Islet precursor cell (in vitro differentiated cells): ENCODE results near the gene ARHGEF28.

ENCODE experiments used
- DNase-seq: peaks from one replicate; pipeline ENCODE4 v3.0.0-alpha.2; 2018

Gene ARHGEF28

DNA sequence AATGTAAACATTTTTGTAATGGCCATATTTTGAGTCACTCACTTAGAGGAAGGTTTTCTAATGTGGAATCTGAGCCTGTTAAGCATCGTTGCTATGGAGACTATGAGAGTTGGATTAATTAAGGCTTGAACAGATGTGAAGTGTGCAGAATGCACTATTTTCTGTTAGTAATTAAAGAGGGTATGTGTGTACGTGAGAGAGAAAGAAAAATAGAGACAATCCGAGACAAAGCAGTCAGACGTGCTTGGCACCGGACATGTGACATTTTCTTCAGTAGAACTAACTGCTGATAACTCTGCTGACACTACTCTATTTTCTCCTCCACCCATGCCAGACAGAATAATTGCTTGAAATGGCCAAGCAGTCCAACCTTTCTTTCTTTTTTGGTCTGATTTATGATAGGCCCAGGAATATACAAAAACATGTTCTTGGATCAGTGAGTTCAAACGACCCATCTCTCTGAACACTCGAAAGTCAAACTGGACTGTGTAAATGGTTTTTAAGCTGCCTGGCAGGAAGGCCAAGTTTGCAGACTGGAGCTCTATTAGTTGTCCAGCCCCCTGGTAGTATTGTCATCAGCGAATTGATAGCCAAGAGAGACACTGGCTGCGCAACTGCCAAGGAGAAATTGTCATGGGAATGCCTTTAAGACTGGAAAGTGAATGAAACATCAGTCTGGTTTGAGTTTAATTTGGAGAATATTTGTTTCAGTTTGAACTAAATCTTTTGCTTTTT lies 322.1 kb downstream of the ARHGEF28 start:
- no peak for DNase-seq

DNA sequence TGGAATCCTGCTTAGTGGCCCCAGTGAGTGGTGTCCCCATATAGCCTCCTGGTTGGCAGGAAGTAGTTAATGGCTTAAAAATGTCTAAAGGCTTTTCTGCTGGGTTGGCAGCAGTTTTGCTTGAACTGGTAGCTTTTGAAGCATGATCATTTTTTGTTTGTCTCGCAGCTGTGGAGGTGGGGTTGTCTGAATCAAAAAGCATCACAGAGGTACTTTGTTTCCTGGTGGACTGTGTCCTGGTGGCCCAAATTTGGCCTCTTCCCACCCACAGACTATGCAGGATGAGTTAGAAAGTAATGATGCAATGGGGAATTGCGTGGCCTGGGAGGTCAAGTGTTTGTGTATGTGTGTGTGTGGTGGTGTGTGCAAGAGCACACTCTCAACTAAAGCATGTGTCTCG lies 322.7 kb downstream of the ARHGEF28 start:
- DNase-seq = no peak

DNA sequence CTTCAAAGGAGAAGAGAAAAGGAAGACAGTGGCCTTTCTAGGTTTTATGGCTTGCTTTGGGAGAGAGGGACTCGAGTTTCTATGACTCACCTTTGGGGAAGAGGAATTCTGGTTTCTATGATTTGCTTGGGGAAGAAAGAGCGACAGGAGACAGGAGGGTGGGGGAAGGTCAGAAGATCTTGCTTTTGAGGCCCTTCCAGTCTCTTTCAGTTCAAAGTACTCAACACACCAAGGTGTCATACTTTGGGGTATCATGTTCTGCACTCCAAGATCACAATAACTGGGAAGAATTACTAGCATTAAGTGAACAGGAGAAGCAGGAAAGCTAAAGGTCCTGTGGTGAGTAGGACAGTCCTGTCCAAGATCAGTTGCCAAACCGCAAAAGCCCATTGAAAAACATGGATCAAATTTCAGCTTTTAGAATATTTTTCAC lies 324.5 kb downstream of the ARHGEF28 start:
- no peak for DNase-seq

DNA sequence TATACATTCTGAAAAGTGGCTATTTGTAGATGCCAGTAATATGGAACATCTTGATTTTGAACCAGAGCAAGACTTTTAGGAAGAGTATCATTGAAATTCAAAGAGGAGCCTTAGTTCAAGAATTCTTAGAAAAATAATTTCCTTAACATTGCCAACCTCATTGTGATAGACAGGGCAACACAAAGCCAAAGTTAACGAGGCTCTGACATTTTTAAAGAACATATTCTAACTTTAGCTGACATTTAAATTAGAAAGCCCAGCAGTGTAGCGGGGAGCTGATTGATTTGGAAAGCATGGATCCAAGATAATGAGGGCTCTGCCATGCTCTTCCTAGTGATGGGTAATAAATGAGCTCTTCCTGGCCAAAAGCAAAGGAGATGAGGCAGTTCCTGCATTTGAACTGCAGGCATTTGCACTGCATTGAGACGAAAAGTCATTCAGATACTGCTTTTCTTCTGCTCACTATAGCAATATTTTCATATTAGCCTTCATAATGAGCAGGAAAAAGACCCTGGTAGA lies 325.0 kb downstream of the ARHGEF28 start:
- no peak for DNase-seq

DNA sequence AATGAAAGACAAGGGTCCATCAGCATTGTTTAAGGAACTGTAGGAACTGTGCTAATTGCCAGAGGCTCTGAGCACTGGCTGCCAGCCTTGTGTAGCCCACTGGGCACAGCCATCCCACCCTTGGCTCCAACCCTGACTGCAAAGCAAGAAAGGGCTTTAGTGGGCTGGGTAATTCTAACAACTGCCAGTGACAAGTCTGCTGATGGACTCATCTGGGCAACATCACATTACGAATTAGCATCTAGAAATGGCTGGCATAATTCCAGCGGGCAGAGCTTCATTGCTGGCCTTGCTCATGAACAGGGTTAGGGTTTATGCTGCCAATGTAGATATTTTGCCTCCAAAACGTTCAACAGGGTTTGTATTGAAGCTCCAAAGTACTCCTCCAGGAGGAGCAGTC lies 326.9 kb downstream of the ARHGEF28 start:
- no peak for DNase-seq

DNA sequence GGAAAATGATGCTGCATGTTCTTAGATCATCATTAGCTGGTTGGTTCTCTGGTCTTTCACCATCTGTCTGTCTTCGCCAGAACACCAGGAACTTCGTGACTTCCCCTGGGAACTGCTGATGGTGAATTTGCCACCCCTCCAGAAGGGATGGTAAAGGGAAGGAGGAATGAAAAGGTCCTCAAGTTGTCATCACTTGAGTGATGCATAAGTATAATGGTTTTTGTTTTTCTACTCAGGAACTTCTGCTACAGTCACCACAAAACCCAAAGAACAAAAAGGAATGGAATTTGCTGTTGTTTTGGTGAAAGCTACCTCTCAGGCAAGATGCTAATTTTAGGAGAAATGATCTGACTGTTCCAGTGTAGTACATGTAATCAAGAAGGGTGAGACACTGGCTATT lies 328.4 kb downstream of the ARHGEF28 start:
- no peak for DNase-seq

DNA sequence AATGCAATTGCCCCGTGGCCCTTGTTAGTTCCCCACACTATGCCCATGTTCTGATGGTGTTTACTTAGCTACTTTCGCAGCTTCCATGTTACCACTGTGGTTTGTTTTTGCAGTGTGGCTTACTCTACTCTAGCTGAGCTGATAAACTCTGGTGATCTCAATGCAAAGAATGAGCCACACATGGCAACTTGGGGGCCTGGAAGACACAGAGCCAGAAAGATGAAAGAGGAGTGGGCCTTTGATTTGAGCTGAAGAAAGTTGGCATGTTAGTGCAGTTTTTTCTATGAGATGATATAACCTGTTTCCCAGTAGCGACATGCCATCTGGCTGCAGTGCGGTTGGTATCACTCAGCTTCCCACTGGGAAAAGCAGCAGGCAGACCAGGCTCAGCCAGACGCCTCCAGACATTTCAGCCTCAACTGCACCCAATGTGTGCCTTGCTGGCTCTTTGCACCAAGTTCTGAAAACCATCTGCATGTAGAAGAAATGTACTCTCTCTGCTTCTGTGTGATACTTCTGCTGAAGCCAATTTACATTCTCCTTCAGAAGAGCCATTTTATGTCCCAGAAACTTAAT lies 329.4 kb downstream of the ARHGEF28 start:
- no peak for DNase-seq

DNA sequence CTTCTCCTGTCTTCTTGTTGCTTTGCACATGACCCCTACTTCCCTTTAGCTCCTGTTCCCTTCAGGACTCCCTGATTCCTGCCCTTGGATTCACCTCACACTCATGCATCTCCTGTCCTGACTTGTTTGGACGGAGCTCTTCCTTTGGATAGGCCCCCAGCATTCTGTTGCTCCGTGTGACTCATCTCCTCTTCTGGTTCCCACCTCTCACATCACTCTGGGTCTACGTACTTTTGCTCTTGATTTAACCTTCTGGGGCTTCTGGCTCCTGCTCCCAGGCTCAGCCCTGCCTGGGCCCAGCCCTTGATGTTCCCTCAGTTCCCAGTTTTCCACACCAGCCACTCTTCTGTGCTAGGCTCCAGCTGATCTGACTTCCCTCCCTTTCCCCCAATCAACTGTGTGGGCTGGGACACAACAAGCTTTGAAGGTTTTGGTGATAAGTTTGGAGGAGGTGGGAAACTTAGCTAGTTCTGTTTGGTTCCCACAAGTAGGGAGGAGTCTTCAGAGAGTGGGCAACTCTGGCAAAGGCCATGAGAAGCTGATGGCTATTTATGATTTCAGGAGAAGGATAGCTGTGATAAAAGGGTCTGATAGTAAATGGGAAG lies 331.5 kb downstream of the ARHGEF28 start:
- DNase-seq = no peak

DNA sequence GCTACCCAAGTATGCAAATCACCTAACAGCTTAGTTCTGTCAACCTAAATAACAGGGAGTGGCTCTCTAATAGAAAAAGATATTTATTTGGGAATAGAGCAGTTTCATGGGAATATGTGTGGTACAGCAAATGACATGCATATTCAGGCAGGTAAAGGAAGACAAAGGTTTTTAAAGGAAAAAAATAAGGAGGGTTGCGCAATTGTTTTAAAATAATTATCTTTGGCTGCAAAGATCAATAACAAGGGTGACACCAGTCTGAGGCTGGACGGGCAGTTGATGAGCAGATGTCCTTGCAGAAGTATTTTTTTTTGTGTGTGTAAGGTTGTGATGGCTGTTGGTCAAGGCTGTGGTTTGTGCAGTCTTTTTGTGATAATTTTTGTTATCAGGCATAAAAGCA lies 332.0 kb downstream of the ARHGEF28 start:
- DNase-seq = no peak

DNA sequence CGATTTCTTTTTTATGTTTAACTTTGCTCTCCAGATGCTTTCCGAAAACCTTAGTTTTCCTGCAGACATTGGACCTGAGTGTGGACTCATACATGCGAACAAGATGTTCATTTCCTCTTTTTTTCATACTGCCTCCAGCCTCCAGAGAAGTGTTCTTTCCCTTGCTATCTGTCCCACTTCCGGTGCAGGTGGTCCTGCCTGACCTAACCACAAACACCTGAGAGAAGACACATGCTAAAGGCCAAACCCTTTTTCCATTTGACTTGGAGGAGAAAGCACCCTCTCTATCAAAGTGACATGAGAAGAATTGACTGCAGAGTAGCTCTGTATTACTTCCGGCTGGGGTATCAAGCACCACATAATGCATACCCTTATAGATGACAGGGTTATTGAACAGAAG lies 334.0 kb downstream of the ARHGEF28 start:
- DNase-seq = no peak

DNA sequence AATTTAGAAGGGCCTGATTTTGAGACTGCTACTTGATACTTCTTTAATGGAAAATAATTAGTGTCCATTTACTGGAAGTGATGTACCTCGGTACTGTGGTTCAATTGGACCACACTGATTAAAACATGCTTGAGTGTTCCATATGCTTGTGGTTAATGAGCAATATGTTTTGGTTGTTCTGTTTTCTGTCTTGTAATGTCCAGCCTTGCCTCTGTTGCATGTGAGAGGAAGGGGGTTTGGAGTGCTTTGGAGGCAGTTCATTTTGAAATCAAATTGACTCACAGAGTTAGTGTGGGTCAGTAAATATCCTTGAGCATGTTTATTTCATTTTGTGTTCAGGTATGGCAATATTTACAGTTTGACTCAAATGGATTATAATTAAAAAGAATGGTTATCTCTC lies 334.4 kb downstream of the ARHGEF28 start:
- DNase-seq = no peak

DNA sequence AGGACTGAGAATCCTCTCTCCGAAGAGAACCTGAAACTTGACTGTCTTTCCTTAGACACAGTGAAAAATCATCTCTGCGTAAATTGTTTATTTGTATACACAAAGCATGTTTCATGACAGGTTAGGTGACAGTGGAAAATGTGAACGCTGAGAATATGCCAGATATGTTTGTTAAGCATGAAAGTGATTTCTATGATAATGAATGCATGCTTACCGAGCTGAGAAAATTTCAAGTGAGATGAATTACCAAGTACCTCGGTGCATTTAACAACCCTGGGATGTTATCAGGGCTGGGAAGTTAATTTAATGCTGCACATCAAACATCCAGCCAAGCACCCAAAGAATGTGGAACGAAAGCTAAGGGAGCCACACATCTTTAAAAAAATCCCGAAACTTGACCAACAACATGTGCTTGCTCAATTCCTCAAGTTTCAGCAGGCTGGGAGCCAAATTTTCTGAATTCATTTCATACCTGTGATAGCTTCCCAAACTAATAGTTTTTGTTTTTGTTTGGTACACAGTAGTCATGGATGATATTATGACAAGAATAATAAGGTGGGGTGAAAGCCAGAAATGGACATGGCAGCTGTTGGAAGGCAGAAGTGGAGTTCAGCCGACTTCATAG lies 336.9 kb downstream of the ARHGEF28 start:
- no peak for DNase-seq

DNA sequence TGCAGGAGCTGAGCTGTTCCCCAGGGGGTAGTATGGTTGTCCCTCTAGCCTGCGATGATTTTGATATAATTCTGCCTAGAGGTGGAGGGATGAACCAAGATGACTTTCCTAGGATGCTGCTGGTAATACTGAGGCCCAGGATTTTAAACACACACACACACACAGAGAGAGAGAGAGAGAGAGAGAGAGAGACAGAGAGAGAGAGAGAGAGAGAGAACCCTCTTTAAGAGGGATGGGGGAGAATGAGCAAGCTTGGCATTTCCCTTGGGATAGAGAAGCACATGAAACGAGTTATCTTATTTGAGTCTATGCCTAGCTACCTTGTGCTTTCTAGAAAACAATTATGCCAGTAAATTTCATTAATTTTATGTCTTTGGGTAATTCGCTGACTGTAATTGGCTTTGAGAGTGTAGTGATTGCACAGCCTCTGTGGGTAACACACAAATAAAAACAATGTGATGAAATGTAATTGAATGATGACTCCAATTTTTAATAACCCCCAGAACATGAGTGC lies 338.4 kb downstream of the ARHGEF28 start:
- no peak for DNase-seq

DNA sequence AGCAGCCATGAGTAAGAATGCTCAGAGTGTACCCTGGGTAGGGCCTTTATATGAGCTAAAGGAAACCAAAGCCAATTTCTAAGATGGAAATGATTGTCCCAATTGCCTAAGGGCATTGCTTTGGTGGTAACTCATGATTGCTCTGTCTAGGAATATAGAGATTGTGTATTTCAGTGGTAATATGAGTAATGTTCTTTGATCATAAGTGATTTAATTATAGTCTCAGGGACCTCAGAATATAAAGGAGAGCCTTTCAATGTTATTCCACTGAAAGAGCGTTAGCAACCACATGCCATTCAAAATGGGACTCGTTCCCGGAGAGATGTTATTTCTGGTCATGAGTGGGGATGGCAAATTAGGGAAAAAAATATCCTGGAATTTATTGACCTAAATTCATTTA lies 340.5 kb downstream of the ARHGEF28 start:
- no peak for DNase-seq

DNA sequence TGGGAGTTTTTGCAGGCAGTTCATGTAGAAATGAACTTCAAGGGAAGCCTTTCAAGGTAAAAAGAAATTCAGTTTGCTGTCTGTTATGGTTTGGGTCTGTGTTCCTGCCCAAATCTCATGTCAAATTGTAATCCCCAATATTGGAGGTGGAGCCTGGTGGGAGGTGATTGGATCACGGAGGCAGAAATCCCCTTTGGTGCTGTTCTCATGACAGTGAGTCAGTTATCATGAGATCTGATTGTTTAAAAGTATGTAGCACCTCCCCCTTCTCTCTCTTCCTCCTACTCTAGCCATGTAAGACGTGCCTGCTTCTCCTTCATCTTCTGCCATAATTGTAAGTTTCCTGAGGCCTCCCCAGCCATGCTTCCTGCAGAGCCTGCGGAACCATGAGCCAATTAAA lies 341.4 kb downstream of the ARHGEF28 start:
- DNase-seq = no peak

DNA sequence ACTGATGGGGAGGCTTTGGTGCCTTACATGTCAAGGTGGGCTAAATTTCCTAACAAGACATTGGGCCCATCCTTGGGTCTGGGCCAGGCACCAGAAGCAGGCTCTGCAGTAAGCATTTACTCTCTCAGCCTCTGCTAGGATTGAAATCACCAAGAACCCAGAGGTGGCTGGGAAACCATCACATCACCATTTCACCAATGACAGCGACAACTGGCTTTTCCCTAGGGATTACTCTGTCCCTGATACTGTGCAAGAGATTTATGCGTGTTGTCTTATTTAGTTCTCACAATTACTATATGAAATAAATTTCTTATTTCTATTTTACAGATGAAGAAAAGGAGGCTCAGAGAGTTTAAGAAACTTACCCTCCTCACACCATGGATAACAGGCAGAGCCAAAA lies 342.2 kb downstream of the ARHGEF28 start:
- DNase-seq = no peak

DNA sequence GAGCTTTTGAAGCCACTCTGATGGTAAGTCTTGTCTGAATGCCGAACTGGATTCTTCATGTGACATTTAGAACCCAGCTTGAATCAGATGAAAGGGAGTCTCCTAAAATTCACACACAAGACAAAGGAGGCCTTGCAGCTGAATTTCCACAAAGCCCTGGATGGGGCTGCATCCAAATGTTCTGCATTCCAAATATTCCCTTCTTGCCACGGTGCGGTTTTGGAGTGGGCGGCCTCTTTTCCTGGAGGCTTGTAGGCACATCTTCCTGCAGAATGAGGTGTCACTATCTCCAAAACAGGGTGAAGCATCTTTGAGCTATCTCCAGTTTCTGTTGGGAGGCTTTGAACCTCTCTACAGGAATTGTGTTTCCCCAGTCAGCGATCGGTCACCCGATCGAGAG lies 342.7 kb downstream of the ARHGEF28 start:
- DNase-seq = no peak

DNA sequence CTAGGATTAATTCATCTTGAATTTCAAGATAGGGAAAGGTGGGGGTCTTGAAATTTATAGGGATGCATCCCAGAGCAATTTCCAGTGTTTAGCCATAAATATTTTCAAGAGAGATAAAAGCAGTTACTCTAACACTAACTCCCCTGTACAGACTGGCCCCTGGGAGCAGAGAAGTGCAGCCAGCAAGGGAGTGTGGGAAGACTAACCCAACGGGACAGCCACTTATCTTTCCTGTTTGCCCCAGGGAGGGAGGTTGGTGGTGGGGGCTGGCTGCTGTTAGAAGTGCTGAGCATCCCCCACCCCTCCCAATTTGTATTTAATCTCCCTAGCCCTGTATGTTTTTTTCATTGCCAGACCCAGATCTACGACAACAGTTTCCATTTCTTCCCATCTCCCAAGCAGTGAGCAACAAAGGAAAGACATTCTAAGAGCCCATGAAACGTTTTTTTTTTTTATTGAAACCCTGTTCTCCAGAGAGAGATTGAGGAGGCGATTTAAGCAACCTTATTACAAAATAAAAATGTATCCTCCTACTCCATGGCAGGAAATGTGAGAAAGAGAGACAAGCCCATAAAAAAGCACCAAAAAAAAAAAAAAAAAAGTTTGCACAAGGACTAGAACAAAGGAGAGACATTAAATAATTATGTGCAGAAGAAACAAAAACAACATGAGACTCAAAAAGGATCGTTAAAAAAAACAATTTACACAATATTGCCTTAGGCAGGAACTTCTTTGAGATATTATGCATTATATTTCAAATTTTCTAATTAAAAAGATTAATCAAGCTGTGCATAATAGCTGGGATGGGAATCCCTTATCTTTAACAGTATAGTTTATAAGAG lies 343.4 kb downstream of the ARHGEF28 start:
- no peak for DNase-seq

DNA sequence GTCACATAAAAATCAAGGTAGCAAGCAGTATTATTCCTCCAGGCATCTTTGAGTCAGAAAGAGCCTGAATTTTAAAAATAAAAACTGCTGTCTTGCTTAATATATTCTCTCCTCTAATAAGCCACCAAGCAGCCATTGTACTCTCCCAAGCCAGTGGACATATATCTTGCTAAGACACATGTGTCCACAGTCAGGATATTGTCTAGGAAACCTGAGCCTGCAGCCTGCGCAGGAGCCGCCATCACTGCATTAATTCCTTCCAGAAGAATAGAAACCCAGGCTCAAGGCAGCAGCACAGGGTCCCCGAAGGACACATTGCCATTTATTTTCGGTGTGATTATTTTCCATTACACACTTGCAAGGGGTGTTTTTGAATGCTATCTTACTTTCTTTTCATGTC lies 345.3 kb downstream of the ARHGEF28 start:
- no peak for DNase-seq

DNA sequence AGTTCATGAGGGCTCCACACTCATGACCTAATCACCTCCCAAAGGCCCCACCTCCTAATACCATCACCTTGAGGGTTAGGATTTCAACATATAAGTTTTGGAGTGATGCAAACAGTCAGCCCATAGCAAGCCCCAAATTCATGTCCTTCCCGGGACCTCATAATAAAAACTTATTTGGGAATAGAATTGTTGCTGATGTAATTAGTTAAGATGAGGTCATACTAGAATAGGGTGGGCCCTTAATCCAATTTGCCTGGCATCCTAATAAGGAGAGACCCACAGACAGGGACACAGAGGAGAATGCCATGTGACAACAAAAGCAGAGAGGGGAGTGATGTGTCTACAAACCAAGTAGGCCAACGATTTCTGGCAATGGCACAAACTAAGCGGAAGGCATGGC lies 347.1 kb downstream of the ARHGEF28 start:
- DNase-seq = no peak

DNA sequence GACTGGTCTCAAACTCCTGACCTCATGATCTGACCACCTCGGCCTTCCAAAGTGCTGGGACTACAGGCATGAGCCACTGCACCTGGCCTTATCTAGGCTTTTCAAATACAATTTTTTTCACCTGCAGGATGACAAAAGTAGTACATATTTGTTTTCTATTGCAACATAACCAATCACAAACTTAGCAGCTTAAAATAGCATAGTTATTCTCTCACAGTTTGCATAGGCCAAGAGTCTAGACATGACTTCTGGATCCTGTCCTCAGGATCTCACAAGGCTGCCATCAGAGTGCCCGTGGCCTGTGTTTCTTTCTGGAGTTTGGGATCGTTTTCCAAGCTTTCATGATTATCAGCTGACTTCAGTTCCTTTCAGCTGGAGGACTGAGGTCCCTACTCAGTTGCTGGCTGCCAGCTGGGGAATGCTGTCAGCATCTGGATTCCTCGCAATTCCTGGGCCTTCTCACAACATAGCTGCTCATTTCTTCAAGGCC lies 348.9 kb downstream of the ARHGEF28 start:
- no peak for DNase-seq

DNA sequence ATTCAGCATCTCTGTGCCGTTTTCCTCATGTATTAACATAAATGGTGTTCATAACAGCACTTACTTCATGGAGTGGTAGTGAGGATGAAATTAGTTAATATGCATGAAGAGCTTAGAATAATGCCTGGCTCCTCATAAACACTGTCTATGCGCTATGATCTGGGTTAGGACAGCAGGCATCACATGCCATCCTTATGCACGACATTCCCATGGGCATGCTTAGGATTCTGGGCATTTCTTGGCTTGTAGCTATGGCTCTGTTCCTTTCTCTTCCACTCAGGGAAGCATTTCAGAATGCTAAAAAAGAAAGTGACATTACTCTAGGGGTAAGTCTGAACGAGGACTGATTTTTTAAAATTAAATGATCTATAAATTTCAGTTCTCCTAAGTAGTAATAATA lies 349.8 kb downstream of the ARHGEF28 start:
- DNase-seq = no peak

DNA sequence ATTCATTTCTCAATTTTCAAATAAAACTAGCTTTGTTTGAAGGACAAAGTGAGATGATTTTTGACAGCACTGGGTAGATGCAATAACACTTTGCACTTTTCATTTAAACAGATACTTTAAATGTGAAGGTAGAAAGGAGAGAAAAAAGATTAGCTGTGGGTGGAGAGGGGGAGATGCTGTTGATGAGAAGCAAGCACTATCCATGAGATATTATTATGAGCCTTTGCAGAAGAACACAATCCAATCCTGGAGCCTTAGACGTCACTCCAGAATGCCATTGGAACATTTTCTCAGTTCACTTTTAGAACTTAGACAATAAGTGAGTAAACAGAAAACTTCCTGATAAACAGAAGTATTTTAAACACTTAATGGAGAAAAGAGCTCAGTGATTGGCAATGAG lies 351.1 kb downstream of the ARHGEF28 start:
- DNase-seq = no peak
